ENCODE data around the gene GFER.

GFER gene

GRCh38 chr16:1946495-1947368, 37.3 kb upstream of the GFER start (continued):
- TF ChIP-seq SP3 (tag by site-specific recombination; IDR thresholded peaks at IDR 0.05) = no peak

- no peaks in the 10 kb centered on the region for H3K36me3 ChIP-seq (ENCODE audit: control insufficient read depth in 2 of 2, insufficient read depth in 1 of 2, low read length in 2 of 2)
- no peak overlapping the region for H3K4me3 ChIP-seq (ENCODE audit: low read depth, low read length)
- ChIA-PET POLR2A (no interaction called here), CTCF (interaction anchor here (0.6 to 1.8 kb wide), 2 partner anchors 24 to 268 kb away, joined by 3 to 7 read pairs; no protein-coding TSS in a partner anchor)
- H3K9me3 ChIP-seq (ENCODE audit: control insufficient read depth, insufficient read depth, low read depth, low read length) = no peaks in the 10 kb centered on the region
- no peaks in the 10 kb centered on the region for H3K4me1 ChIP-seq (ENCODE audit: control insufficient read depth, insufficient read depth, low read length)
- TF ChIP-seq ZNF169 (tag by site-specific recombination; IDR thresholded peaks at IDR 0.05) (no peak), ZNF623 (tag by site-specific recombination; IDR thresholded peaks at IDR 0.05) (no peak), ZNF707 (tag by site-specific recombination; IDR thresholded peaks at IDR 0.05) (no peak), ZNF510 (tag by site-specific recombination; IDR thresholded peaks at IDR 0.05; ENCODE audit: insufficient replicate concordance) (no peak), ZNF639 (tag by site-specific recombination; IDR thresholded peaks at IDR 0.05) (no peak), ZNF274 (IDR thresholded peaks at IDR 0.05; ENCODE audit: low read length) (no peak), ZNF274 (tag by site-specific recombination; IDR thresholded peaks at IDR 0.05; ENCODE audit: borderline replicate concordance) (no peak), GLI4 (tag by site-specific recombination; IDR thresholded peaks at IDR 0.05) (no peak), ZNF501 (tag by site-specific recombination; IDR thresholded peaks at IDR 0.05) (no peak)
- no peak overlapping the region for H3K27ac ChIP-seq (ENCODE audit: extremely low read depth, low read depth, low read length)
Observed at GRCh38 chr16:1947369-1947670, 36.7 kb upstream of the GFER start.

GRCh38 chr16:1949507-1949906, 34.5 kb upstream of the GFER start:
- POLR2A ChIA-PET = interaction anchor here (1.8 kb wide), 1 partner anchor 15 kb away, joined by 6 read pairs; the partner anchor contains the start of gene RPS2
- H3K9me3 ChIP-seq (ENCODE audit: control insufficient read depth, insufficient read depth, low read depth, low read length) = no peaks in the 10 kb centered on the region
- no peaks in the 10 kb centered on the region for H3K36me3 ChIP-seq (ENCODE audit: control insufficient read depth in 2 of 2, insufficient read depth in 1 of 2, low read length in 2 of 2)
- CTCF ChIA-PET = no interaction called here
- TF ChIP-seq CTCF (tag by site-specific recombination; IDR thresholded peaks at IDR 0.05) = no peak
- no peak for TF ChIP-seq ZNF341 (tag by site-specific recombination; IDR thresholded peaks at IDR 0.05; ENCODE audit: low read depth)
- no peak for TF ChIP-seq ZNF777 (tag by site-specific recombination; IDR thresholded peaks at IDR 0.05; ENCODE audit: borderline replicate concordance)
- TF ChIP-seq ZNF366 (tag by site-specific recombination; conservative IDR thresholded peaks at IDR 0.05) = no peak
- no peak for TF ChIP-seq ZNF561 (tag by site-specific recombination; IDR thresholded peaks at IDR 0.05; ENCODE audit: borderline replicate concordance)
- no peak for TF ChIP-seq ELK4 (IDR thresholded peaks at IDR 0.05; ENCODE audit: borderline replicate concordance, low read depth, low read length)
- no peak for TF ChIP-seq ZNF221 (tag by site-specific recombination; IDR thresholded peaks at IDR 0.05; ENCODE audit: borderline replicate concordance)
- no peak for TF ChIP-seq ZNF571 (tag by site-specific recombination; IDR thresholded peaks at IDR 0.05)
- TF ChIP-seq ZNF701 (tag by site-specific recombination; IDR thresholded peaks at IDR 0.05) = no peak
- TF ChIP-seq ZFP41 (tag by site-specific recombination; IDR thresholded peaks at IDR 0.05; ENCODE audit: borderline replicate concordance) = no peak
- TF ChIP-seq ZSCAN23 (tag by site-specific recombination; IDR thresholded peaks at IDR 0.05) = no peak
- TF ChIP-seq ZNF704 (tag by site-specific recombination; IDR thresholded peaks at IDR 0.05) = no peak
- TF ChIP-seq ZNF530 (tag by site-specific recombination; IDR thresholded peaks at IDR 0.05; ENCODE audit: low read depth) = no peak
- TF ChIP-seq ZNF174 (tag by site-specific recombination; IDR thresholded peaks at IDR 0.05) = no peak
- no peak overlapping the region for H3K27ac ChIP-seq (ENCODE audit: extremely low read depth, low read depth, low read length)
- no peak overlapping the region for H3K4me3 ChIP-seq (ENCODE audit: low read depth, low read length)
- H3K4me1 ChIP-seq (ENCODE audit: control insufficient read depth, insufficient read depth, low read length) = no peaks in the 10 kb centered on the region
